ENCODE measurements around the gene PPP2R5E. TPM values are rescaled to one million over a fixed set of nuclear protein-coding genes. Genes with fewer than 3 reads are reported as not detected.

The PPP2R5E gene
- total RNA-seq, 2 experiments from 2014 or later, result 39.5 to 39.8 TPM

DNA sequence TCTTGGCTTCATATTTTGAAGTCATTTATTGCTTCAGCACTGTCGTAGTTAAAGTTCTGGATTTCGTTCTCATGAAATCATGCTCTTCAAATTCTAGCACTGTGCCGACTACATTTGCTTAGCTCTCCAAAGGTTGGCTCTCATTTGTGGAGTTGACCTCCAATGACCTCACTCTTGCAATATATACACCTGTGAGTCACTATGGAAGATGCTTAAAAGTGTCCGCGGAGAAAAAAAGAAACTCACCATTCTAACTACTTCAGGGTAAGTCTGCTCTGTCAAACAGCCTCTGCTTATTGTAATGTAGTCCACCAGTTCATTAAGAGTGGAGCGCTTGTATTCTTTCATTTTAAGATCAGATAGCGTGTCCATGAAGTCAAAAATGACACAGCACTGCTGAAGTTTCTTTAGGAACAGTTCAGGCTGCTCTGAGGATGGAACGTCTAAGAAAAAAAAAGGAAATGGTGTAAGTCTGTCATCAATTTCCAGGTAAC lies 89.7 kb downstream of the PPP2R5E start:
- no peaks in the 10 kb centered on the region for H3K9me3 Mint-ChIP-seq
- ATAC-seq, result no peak
- no peaks in the 10 kb centered on the region for H3K27me3 Mint-ChIP-seq
- peaks cover 22% of the 10 kb centered on the region for H3K4me1 Mint-ChIP-seq (ENCODE audit: low read depth)
- DNase-seq, result no peak
- intact Hi-C loops (cut with micrococcal nuclease), result no loop called here
- H3K27ac Mint-ChIP-seq, result no peak overlapping the region
- H3K4me3 Mint-ChIP-seq, result no peak overlapping the region
- TF ChIP-seq, protein P1, sequence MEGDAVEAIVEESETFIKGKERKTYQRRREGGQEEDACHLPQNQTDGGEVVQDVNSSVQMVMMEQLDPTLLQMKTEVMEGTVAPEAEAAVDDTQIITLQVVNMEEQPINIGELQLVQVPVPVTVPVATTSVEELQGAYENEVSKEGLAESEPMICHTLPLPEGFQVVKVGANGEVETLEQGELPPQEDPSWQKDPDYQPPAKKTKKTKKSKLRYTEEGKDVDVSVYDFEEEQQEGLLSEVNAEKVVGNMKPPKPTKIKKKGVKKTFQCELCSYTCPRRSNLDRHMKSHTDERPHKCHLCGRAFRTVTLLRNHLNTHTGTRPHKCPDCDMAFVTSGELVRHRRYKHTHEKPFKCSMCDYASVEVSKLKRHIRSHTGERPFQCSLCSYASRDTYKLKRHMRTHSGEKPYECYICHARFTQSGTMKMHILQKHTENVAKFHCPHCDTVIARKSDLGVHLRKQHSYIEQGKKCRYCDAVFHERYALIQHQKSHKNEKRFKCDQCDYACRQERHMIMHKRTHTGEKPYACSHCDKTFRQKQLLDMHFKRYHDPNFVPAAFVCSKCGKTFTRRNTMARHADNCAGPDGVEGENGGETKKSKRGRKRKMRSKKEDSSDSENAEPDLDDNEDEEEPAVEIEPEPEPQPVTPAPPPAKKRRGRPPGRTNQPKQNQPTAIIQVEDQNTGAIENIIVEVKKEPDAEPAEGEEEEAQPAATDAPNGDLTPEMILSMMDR (IDR thresholded peaks at IDR 0.05), result no peak
- POLR2A ChIA-PET, result no interaction called here
- peaks cover 25% of the 10 kb centered on the region for H3K36me3 Mint-ChIP-seq (ENCODE audit: low read depth)
- CTCF ChIA-PET, result no interaction called here

GRCh38 chr14:63452796-63453195 lies 90.4 kb downstream of the PPP2R5E start:
- intact Hi-C loops (cut with micrococcal nuclease), result no loop called here
- ChIA-PET CTCF (no interaction called here), POLR2A (no interaction called here)
- Mint-ChIP-seq H3K9me3 (no peaks in the 10 kb centered on the region), H3K36me3 (ENCODE audit: low read depth) (peaks cover 25% of the 10 kb centered on the region), H3K4me1 (ENCODE audit: low read depth) (peaks cover 20% of the 10 kb centered on the region), H3K4me3 (no peak overlapping the region), H3K27ac (no peak overlapping the region), H3K27me3 (no peaks in the 10 kb centered on the region)
- ATAC-seq, result no peak
- no peak for DNase-seq
- TF ChIP-seq, protein P1 (IDR thresholded peaks at IDR 0.05), result no peak

DNA sequence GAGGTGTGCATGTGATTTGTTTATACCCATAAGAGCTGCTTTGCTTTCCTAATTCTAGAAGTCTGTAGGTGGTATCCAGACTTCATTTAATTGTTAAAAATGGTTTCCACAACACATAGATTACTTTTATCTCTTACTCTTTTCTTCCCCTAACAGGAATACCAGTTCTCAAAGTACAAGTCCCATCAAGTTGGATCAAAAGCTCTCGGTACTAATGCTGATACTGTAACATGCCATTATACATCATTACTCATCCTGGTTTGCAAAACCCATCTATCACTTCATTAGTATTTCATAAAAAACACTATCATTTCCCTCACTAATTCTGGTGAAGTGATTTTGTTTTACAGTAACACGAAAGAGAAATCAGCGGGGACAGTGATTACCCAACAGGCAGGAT lies 94.3 kb downstream of the PPP2R5E start:
- no peak overlapping the region for H3K27ac Mint-ChIP-seq
- TF ChIP-seq, protein P1 (IDR thresholded peaks at IDR 0.05), result no peak
- H3K36me3 Mint-ChIP-seq (ENCODE audit: low read depth), result peaks cover 28% of the 10 kb centered on the region
- ChIA-PET CTCF (no interaction called here), POLR2A (no interaction called here)
- no peak for ATAC-seq
- no peak for DNase-seq
- H3K27me3 Mint-ChIP-seq, result no peaks in the 10 kb centered on the region
- no peaks in the 10 kb centered on the region for H3K9me3 Mint-ChIP-seq
- peaks cover 13% of the 10 kb centered on the region for H3K4me1 Mint-ChIP-seq (ENCODE audit: low read depth)
- no peak overlapping the region for H3K4me3 Mint-ChIP-seq
- intact Hi-C loops (cut with micrococcal nuclease), result no loop called here

GRCh38 chr14:63444588-63444987 lies 98.6 kb downstream of the PPP2R5E start:
- Mint-ChIP-seq H3K27ac (no peak overlapping the region), H3K36me3 (ENCODE audit: low read depth) (peaks cover 11% of the 10 kb centered on the region), H3K4me1 (ENCODE audit: low read depth) (peaks cover 16% of the 10 kb centered on the region), H3K27me3 (no peaks in the 10 kb centered on the region), H3K4me3 (no peak overlapping the region), H3K9me3 (no peaks in the 10 kb centered on the region)
- DNase-seq (no peak), ATAC-seq (no peak)
- TF ChIP-seq, protein P1 (IDR thresholded peaks at IDR 0.05), result no peak
- intact Hi-C loops (cut with micrococcal nuclease), result no loop called here
- POLR2A ChIA-PET, result no interaction called here
- CTCF ChIA-PET, result no interaction called here

- DNase-seq (no peak), ATAC-seq (no peak)
- no peak overlapping the region for H3K4me3 Mint-ChIP-seq
- intact Hi-C loops (cut with micrococcal nuclease), result no loop called here
- peaks cover 10% of the 10 kb centered on the region for H3K36me3 Mint-ChIP-seq (ENCODE audit: low read depth)
- H3K27ac Mint-ChIP-seq, result no peak overlapping the region
- H3K4me1 Mint-ChIP-seq (ENCODE audit: low read depth), result peaks cover 17% of the 10 kb centered on the region
- TF ChIP-seq, protein P1 (IDR thresholded peaks at IDR 0.05), result no peak
- H3K27me3 Mint-ChIP-seq, result no peaks in the 10 kb centered on the region
- POLR2A ChIA-PET, result interaction anchor here (0.5 to 0.6 kb wide), 2 partner anchors 89 to 100 kb away, joined by 3 to 7 read pairs; no protein-coding TSS in a partner anchor
- no peaks in the 10 kb centered on the region for H3K9me3 Mint-ChIP-seq
- CTCF ChIA-PET, result no interaction called here
Measured at GRCh38 chr14:63443988-63444387, 99.2 kb downstream of the PPP2R5E start.

Measured in activated CD8-positive, alpha-beta T cell treated with anti-CD3 and anti-CD28 coated beads for 36 hours (primary cell).